DMS114 treated with DMSO at 0.1 percent for 48 hours (cell line): ENCODE results near the gene PPA1.
"Not testable (repeated sequence)": the region's sequence is repeated elsewhere in the genome, so short reads cannot be mapped to it uniquely, and the experiment has no call there.

Source experiments
- DNase-seq: peaks from one replicate; lab custom pipeline; 2025; ENCODE audit not compliant: unreplicated experiment; lab: John Stamatoyannopoulos, UW

Gene PPA1

DNA sequence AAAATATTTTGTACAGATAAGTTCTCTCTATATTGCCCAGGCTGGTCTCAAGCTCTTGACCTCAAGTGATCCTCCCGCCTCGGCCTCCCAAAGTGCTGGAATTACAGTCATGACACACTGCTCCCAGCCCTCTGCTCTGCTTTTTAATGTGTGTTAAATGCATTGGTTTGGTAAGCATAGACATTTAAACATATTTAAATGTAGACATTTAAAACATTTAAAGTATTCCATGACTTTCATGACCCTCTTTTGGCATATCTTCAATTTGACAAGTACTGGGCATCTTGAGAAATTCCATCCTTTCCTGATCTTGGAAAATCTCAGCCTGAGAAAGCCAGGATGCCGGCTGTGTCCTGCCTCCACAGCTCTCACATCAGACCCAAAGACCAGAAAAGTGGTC lies 57.7 kb downstream of the PPA1 start:
- no peak for DNase-seq

DNA sequence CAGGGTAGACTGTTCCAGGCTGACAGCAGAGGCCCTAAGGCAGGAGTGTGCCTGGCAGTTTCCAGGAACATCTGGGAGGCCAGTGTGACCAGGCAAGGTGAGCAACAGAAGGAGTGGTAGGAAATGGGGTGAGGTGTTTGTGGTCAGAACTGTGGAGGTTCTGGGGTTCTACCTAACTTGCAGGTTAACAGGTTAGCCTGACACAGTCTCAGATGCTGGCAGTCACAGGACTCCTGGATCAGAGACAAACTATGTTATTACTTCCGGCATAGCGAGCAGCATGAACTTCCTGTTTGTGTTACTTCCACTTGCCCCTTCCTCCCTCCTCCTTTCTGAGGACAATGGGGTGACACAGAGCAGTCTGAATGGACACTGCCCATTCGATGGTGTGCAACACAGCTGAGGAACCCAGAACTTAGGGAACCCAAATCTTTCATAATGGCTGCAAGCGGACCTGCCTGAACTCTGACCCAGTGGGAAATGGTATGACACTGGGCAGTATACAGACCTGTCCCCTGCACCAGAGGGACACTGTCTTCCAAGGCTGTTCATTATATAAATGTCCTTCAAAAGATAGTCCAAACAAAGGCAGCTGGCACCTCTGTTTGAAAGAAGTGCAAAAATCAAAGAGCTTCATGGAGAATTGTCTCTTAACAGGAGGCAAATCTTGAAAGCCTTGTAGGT lies 59.0 kb downstream of the PPA1 start:
- DNase-seq: no peak

GRCh38 chr10:70169649-70170364 lies 63.4 kb downstream of the PPA1 start:
- no peak for DNase-seq

DNA sequence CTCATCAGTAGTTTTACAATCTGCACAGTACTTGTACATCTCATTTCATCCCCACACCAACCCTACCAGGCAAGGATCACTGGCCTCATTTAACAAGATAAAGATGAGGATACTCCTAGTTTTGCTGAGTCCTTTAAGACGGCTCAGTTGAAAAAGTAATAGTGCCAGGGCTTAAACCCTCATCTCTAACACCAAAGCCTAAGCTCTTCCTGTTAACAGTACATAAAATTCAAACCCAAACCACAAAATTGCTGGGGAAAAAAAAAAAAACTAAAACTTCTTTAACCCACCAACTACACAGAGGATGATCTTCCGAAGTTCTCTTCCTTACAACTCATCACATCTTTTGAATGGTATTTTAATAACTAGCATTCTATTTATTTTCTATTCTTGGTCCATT lies 64.2 kb downstream of the PPA1 start:
- no peak for DNase-seq

- DNase-seq: no peak
Observed at GRCh38 chr10:70167246-70167645, 66.0 kb downstream of the PPA1 start.

- no peak for DNase-seq
Observed at GRCh38 chr10:70166394-70166793, 66.8 kb downstream of the PPA1 start.

- DNase-seq: no peak
Observed at GRCh38 chr10:70164163-70164562, 69.1 kb downstream of the PPA1 start.

- DNase-seq: no peak
Observed at GRCh38 chr10:70163448-70163847, 69.8 kb downstream of the PPA1 start.

DNA sequence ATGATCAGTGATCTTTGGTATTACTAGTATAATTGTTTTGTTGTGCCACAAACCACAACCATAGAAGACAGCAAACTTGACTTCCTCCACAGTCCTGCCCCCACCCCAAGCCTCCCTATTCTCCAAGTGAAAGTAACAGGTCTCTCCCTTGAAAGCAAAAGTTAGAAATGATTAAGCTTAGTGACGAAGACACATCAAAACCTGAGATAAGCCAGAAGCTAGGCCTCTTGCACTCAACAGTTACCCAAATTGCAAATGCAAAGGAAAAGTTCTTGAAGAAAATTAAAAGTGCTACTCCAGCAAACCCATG lies 70.4 kb downstream of the PPA1 start:
- no peak for DNase-seq

- no peak for DNase-seq
Observed at GRCh38 chr10:70162151-70162891, 70.9 kb downstream of the PPA1 start.

DNA sequence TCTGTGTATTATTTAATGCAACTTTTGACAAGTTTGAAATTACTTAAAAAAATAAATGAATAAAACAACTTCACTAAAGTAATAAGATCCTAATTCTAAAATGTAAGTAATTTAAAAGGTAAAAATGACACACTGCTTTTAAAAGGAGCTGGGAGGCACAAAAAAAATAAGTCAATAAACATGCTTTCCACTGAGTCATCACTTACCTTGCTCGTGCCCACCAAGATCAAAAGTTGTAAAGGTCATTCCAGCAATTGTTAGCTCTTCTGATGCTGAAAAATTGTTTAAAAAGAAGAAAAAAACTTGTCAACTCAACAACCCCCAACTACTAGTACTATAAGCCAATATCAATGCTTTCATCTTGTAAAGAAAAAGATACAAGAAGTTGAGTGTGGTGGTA lies 72.4 kb downstream of the PPA1 start:
- DNase-seq: no peak

- not testable (repeated sequence) for DNase-seq
Observed at GRCh38 chr10:70159366-70159765, 73.9 kb downstream of the PPA1 start.

- DNase-seq: no peak
Observed at GRCh38 chr10:70158113-70158512, 75.1 kb downstream of the PPA1 start.

- no peak for DNase-seq
Observed at GRCh38 chr10:70155255-70155838, 77.9 kb downstream of the PPA1 start.
